ENCODE data around the gene KIR2DL1. TPM values are rescaled to one million over a fixed set of nuclear protein-coding genes. Genes with fewer than 3 reads are reported as not detected.
"Not testable (repeated sequence)": the region's sequence is repeated elsewhere in the genome, so short reads cannot be mapped to it uniquely, and the experiment has no call there.

KIR2DL1 gene
- total RNA-seq, 1 donor from 2014 or later, result not detected

DNA sequence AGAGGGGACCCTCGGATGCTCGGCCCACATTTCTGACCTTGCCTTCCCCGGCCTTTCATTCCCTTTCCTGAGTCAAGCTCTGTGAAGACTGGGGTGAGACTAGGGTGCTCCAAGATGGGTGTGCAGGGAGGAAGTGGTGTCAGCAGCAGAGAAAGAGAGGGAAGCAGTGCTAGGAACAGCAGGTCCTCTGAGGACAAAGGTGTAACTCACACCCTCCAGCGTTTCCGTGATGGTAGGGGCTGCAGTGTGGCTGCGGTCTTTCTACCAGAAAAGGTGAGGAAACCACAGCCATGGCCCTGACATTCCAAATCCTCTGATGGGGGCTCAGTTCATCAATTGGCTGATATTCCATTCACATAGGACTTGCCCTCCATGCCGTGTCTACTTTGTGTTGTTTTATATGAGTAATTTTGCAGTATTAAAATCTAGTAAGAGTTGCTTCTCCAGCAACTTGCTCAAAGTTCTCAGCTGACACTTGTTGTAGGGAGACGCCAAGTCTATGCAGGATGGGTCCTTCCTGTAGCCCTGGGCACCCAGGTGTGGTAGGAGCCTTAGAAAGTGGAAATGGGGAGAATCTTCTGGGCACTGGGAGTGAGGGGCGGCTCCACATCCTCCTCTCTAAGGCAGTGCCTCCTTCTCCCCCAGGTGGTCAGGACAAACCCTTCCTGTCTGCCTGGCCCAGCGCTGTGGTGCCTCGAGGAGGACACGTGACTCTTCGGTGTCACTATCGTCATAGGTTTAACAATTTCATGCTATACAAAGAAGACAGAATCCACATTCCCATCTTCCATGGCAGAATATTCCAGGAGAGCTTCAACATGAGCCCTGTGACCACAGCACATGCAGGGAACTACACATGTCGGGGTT lies 48.3 kb downstream of the KIR2DL1 start:
- H3K9me3 ChIP-seq (replicated peaks), result no peaks in the 10 kb centered on the region
- no peaks in the 10 kb centered on the region for H3K36me3 ChIP-seq
- TF ChIP-seq, protein P1, sequence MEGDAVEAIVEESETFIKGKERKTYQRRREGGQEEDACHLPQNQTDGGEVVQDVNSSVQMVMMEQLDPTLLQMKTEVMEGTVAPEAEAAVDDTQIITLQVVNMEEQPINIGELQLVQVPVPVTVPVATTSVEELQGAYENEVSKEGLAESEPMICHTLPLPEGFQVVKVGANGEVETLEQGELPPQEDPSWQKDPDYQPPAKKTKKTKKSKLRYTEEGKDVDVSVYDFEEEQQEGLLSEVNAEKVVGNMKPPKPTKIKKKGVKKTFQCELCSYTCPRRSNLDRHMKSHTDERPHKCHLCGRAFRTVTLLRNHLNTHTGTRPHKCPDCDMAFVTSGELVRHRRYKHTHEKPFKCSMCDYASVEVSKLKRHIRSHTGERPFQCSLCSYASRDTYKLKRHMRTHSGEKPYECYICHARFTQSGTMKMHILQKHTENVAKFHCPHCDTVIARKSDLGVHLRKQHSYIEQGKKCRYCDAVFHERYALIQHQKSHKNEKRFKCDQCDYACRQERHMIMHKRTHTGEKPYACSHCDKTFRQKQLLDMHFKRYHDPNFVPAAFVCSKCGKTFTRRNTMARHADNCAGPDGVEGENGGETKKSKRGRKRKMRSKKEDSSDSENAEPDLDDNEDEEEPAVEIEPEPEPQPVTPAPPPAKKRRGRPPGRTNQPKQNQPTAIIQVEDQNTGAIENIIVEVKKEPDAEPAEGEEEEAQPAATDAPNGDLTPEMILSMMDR (IDR thresholded peaks at IDR 0.05; ENCODE audit: borderline replicate concordance), result no peak
- H3K4me1 ChIP-seq, result no peaks in the 10 kb centered on the region
- intact Hi-C loops (cut with micrococcal nuclease), result no loop called here
- DNase-seq, result no peak
- no peak overlapping the region for H3K4me3 ChIP-seq
- peaks cover 45% of the 10 kb centered on the region for H3K27me3 ChIP-seq (ENCODE audit: low read depth)
- no peak overlapping the region for H3K27ac ChIP-seq (replicated peaks)

DNA sequence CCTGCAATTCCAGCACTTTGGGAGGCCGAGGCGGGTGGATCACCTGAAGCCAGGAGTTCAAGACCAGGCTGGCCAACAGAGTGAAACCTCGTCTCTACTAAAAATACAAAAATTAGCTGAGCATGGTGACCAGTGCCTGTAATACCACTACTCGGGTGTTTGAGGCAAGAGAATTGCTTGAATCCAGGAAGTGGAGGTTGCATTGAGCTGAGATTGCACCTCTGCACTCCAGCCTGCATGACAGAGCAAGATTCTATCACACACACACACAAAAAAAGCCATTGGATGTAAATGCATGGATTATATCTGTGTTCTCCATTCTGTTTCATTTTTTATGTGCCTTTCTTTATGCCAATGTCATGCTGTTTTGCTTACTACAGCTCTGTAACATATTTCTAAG lies 54.8 kb downstream of the KIR2DL1 start:
- H3K9me3 ChIP-seq (replicated peaks); H3K36me3 ChIP-seq; H3K4me3 ChIP-seq; intact Hi-C loops (cut with micrococcal nuclease); DNase-seq; H3K27ac ChIP-seq (replicated peaks); H3K4me1 ChIP-seq: not testable (repeated sequence)
- H3K27me3 ChIP-seq (ENCODE audit: low read depth), result peaks cover 40% of the 10 kb centered on the region

DNA sequence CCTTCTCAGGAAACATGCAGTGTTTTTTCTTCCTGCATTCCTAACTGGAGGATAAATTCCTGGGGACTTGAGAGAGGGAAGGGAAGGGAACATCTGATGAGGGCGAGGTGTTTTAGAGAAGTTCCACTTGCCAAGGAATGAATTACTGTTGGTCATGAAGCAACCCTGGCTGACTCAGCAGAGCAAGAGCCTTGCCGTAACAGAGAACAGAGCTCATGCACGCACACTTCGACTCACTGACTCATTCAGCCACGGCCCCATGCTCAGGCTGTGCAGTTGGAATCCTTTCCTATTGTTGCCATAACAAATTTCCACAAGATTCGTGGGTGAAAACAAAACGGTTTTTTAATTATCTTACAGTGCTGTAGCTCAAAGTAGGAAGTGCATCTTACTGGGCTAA lies 55.7 kb downstream of the KIR2DL1 start:
- H3K4me1 ChIP-seq; H3K27ac ChIP-seq (replicated peaks); H3K4me3 ChIP-seq; intact Hi-C loops (cut with micrococcal nuclease); H3K36me3 ChIP-seq; H3K9me3 ChIP-seq (replicated peaks); DNase-seq: not testable (repeated sequence)
- H3K27me3 ChIP-seq (ENCODE audit: low read depth), result peaks cover 31% of the 10 kb centered on the region

DNA sequence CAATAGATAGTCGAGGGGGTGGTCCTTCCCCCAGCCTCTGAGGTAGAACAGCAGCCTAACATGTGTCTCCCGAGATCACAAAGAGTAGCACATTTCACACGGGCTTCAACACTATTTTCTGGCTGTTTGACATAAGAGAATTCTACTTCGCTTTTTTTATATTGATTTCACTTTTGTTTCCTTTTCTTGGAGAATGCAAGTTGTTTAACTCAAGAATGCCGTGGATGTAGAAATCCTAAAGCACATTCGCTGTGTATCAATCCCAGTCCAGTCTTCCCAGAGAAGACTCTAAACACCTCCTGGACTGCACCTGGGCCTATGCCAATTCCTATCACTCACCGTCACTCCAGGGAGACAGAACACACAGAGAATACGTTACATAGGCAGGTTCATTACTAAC lies 58.5 kb downstream of the KIR2DL1 start:
- peaks cover 27% of the 10 kb centered on the region for H3K27me3 ChIP-seq (ENCODE audit: low read depth)
- H3K4me1 ChIP-seq; DNase-seq; H3K4me3 ChIP-seq; H3K27ac ChIP-seq (replicated peaks); H3K9me3 ChIP-seq (replicated peaks); intact Hi-C loops (cut with micrococcal nuclease); H3K36me3 ChIP-seq: not testable (repeated sequence)

DNA sequence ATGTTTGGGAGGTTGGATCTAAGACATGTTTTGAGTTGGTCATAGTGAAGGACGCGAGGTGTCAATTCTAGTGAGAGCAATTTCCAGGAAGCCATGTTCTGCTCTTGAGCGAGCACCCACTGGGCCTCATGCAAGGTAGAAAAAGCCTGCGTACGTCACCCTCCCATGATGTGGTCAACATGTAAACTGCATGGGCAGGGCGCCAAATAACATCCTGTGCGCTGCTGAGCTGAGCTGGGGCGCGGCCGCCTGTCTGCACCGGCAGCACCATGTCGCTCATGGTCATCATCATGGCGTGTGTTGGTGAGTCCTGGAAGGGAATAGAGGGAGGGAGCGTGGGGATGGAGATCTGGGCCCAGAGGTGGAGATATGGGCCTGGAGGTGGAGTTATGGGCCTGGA lies 62.9 kb downstream of the KIR2DL1 start, which contains the start of gene KIR2DS4:
Gene KIR2DS4, plus strand, starts transcription at position 181 of the 400 bp plus-strand sequence.
- H3K4me1 ChIP-seq; H3K4me3 ChIP-seq; H3K9me3 ChIP-seq (replicated peaks); intact Hi-C loops (cut with micrococcal nuclease); DNase-seq; H3K36me3 ChIP-seq; H3K27ac ChIP-seq (replicated peaks): not testable (repeated sequence)
- H3K27me3 ChIP-seq (ENCODE audit: low read depth), result peaks cover 19% of the 10 kb centered on the region

Other genes starting within 250 kb of the KIR2DL1 start
- gene LILRA2, start 196.0 kb upstream of the KIR2DL1 start, total RNA-seq, result 1.6 TPM
- gene LILRA1, start 176.2 kb upstream of the KIR2DL1 start, total RNA-seq, result 0.22 TPM
- 1.5 TPM for gene LILRB1, start 139.3 kb upstream of the KIR2DL1 start, total RNA-seq
- gene LILRB4, start 106.8 kb upstream of the KIR2DL1 start, total RNA-seq, result 4.0 TPM
- not detected for gene KIR3DL3, start 45.4 kb upstream of the KIR2DL1 start, total RNA-seq
- gene KIR2DL3, start 31.3 kb upstream of the KIR2DL1 start, total RNA-seq, result not detected
- gene KIR2DL4, start 33.8 kb downstream of the KIR2DL1 start, total RNA-seq, result not detected
- gene KIR3DL1, start 46.7 kb downstream of the KIR2DL1 start, total RNA-seq, result not detected
- gene KIR2DS4, start 62.9 kb downstream of the KIR2DL1 start, total RNA-seq, result not detected
- gene KIR3DL2, start 80.7 kb downstream of the KIR2DL1 start, total RNA-seq, result not detected
- gene FCAR, start 104.4 kb downstream of the KIR2DL1 start, total RNA-seq, result not detected
- 0.30 TPM for gene NCR1, start 136.4 kb downstream of the KIR2DL1 start, total RNA-seq
- gene NLRP7, start 177.7 kb downstream of the KIR2DL1 start, total RNA-seq, result not detected
- 0.88 TPM for gene NLRP2, start 196.6 kb downstream of the KIR2DL1 start, total RNA-seq

Data from left ventricle myocardium inferior (tissue), 1 donor.